Raji (cell line): ENCODE results near the gene PIK3C2B.

Experiments
- POLR2A ChIP-seq: IDR thresholded peaks from 2 replicates; pipeline ENCODE4 v1.6.1; 2011; ENCODE audit warnings: low read depth, low read length, control low read depth; ENCODE audit not compliant: insufficient read depth

Gene PIK3C2B

DNA sequence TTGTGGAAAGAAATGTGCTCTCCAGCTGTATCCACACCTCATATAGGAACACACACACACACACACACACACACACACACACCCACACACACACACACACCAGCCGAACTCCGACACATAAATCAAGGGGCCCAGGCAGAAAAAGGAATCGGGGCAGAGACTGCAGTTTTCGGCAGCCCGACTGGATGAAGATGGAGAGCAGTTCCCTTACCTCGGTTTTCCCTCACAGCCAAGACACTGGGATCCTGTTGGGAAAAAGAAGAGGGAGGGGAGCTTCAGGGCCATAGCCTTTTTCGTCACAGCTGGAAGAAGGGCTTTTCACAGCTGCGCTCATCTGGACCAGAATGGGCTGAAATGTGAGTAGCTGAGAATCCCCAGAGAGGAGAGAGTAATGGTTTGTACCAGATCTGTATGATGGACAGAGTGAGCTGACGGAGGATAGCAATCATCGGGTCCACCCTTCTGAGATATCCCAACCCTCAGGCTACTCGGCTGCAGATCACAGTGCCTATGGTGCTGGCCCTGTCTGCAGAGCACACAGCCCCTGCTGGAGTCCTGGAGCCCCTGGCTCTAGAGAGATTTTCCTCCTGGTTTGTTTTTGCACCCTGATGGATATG, 37.7 kb downstream of the PIK3C2B start:
- no peak for TF ChIP-seq POLR2A

DNA sequence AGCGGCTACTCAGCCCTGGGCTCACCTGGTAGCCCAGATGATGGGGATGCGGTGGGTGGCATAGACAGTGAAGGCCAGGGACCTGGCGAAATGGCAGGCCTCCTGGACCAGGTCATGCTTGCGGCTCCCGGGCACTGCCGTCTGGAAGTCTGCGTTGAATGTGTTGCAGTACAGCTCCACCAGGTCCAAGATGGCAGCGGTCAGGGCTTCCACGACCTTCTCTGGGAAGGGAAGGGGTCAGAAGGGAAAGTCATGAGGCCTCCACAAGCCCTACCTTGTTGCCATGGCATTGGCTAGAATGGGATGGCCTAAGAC, 38.8 kb downstream of the PIK3C2B start:
- TF ChIP-seq POLR2A = no peak

DNA sequence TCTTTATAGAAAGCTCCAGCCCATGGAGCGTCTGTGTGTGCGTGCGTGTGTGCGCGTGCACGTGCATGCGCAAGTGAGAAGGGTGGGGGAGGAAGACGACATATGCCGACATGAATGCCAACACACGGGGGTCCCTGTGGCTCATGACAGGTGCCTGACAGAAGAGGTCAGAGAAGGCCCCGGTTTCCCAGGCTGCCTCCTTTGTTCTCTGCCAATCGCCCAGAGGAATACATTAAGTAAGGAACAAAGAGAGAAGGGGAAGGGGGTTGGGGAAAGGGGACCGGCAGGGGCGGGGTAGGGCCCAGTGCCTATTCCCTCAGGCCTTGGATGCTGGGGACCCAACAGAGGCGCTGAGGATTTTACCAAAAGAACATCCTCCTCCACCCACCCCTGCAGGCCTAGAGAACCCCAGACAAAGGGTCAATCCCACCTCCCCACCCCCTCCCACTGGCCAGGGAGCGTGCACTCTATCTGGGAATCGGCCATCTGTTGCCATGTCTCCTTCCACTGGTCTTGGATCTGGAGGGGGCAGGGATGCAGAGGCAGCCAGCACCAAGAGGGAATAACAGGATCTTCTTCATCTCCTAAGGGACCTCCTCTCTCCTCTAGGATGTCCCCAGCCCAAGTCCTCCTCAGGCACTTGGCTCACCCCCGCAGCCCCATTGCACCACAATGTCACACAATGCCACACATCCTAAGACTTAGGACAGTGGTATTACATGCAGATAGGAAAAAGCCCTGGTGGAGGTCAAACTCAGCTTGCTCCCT, 39.4 kb downstream of the PIK3C2B start:
- no peak for TF ChIP-seq POLR2A

DNA sequence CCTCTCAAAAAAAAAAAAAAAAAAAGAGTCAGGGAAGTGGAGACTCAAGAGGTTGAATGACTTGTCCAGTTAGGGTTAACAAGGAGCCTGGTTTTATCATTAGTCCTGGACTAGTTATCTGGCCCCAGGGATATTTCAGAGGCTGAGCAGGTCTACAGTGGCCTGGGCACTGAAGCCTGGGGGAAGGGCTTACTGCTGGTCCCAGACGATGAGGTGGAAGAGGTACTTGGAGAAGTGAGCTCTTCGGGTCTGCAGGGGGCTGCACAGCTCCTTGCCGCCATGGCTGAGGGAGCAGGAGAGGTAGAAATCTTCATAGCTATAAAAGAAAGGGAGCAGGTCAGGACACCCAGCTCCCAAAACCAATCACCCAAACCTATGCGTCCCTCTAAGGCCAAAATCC, 40.1 kb downstream of the PIK3C2B start:
- TF ChIP-seq POLR2A = no peak

- TF ChIP-seq POLR2A = no peak
These were observed 41.3 kb downstream of the PIK3C2B start for GRCh38 chr1:204453141-204453772.

- TF ChIP-seq POLR2A = no peak
These were observed 43.1 kb downstream of the PIK3C2B start for GRCh38 chr1:204451352-204452124.

GRCh38 chr1:204450461-204451257, 43.9 kb downstream of the PIK3C2B start:
- no peak for TF ChIP-seq POLR2A

- no peak for TF ChIP-seq POLR2A
These were observed 44.8 kb downstream of the PIK3C2B start for GRCh38 chr1:204449678-204450280.

DNA sequence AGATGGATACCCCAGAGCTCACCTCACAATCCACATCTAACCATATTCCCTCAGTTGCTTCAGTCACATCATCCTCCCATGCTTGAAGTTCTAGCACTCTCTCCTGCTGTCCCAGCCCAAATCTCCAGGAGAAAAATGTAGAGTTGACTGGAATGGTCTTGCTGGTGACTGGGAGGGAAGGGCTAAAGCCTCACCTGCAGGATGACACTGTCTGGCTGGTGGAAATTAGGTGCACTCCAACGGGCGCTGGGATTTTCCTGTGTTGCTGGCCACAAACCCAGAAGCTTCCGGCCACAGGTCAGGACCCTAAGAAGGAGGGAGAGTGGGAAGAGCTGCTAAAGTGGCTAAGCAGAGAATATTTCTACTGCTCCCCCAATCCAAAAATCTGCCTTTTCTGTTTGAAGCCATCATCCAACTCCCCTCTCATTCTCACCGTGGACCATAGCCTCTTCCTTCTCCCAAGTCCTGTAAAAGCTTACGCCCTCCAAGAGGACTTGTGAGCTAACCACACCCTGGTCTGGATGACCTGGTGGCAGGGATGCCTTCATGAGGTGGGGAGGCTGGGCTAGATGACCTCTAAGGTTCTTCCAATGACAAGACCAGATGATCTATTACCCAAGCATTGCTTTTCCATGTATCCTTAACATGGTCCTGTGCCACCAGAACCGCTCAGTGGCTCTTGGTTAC, 45.5 kb downstream of the PIK3C2B start:
- TF ChIP-seq POLR2A = no peak

- no peak for TF ChIP-seq POLR2A
These were observed 46.2 kb downstream of the PIK3C2B start for GRCh38 chr1:204448344-204448964.

DNA sequence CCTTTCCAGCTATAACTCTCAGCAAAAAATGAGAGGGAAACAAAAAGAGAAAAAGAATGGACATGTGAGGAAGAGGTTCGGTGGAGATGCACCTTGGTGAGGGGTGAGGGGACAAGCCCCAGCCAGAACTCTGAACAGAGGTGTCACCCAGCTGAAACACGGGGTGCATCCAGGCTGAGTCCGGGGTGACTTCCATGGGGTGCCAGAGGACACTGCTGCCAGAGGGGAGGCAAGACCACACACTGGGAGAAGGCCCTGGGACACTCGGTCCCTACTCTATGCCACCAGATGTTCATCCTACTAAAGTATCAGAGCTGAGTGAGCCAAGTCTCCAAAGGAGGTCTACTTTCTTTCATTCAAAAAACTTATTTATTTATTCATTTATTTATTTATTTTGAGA, 46.9 kb downstream of the PIK3C2B start:
- TF ChIP-seq POLR2A = no peak

DNA sequence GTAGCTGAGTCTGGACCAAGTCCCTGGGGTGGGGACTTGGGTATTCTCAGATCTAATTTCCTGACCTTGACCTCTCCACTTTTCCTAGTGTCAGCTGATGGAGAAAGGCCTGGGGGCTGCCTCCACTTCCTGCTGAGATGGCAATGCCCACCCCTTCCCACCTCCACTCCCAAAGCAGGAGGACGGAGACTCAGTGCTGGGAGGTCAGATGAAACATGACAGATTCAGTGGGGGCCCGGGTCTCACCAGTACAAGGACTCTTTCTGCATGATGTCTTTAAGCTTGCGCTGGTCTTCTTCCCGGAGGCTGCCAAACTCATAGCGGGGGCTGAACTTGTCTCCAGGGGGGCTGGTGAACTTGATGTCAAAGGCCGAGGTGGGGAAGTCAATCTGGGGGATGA, 47.4 kb downstream of the PIK3C2B start:
- no peak for TF ChIP-seq POLR2A

GRCh38 chr1:204446413-204447111, 48.0 kb downstream of the PIK3C2B start:
- no peak for TF ChIP-seq POLR2A
